ENCODE results near the gene LRRC4. TPM values are rescaled to one million over a fixed set of nuclear protein-coding genes. Genes with fewer than 3 reads are reported as not detected.

The LRRC4 gene
- total RNA-seq, 2 donors from 2014 or later: 3.4 to 7.3 TPM

- no peak for DNase-seq (ENCODE audit: low spot score)
- intact Hi-C loops (cut with DNase I): loop anchor here in 1 of 2 donors (5.0 kb wide), 1 partner anchor 899 kb away; no protein-coding TSS in a partner anchor
These were observed 20.0 kb downstream of the LRRC4 start for GRCh38 chr7:128011131-128011661.

DNA sequence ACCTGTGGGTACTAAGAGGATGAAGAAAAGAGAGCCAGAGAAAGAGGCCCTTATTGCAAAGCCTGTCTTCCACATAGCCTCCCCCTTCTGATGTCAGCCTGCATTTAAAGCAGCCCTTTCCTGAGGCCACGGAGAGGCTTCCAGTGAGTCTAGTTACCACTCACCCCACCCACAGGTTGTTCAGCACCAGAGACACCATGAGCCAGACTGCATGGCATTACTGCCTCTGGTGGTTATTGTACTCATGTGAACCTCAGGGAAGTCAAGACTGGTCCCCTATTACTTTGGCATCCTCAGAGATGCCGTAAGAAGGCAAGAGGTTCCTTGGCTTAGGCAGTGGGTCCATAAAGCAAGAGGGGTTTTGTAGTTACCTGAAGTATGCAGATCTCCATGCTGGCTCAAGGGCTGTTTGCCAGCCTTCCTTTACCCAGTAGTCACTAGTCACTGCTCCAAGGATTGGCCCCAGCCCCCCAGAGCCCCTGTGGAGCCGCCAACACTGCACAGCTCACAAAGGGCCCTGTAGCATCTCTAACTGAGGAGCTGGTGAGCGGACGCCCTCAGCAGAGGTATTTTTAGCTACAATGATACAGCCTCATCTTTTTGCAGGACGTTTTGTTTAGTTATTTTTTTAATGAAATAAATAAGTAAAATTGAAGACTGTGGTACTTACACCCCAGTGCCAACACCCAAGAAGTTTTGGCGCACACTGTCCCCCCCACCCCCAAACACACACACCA lies 20.7 kb downstream of the LRRC4 start:
- intact Hi-C loops (cut with DNase I): loop anchor here in 1 of 2 donors (5.0 kb wide), 1 partner anchor 898 kb away; no protein-coding TSS in a partner anchor

GRCh38 chr7:128008744-128009143 lies 22.5 kb downstream of the LRRC4 start:
- intact Hi-C loops (cut with DNase I): no loop called here
- DNase-seq (ENCODE audit: low spot score): no peak

More for the DNA sequence above, 20.7 kb downstream of the LRRC4 start:
- DNase-seq (ENCODE audit: low spot score): no peak

DNA sequence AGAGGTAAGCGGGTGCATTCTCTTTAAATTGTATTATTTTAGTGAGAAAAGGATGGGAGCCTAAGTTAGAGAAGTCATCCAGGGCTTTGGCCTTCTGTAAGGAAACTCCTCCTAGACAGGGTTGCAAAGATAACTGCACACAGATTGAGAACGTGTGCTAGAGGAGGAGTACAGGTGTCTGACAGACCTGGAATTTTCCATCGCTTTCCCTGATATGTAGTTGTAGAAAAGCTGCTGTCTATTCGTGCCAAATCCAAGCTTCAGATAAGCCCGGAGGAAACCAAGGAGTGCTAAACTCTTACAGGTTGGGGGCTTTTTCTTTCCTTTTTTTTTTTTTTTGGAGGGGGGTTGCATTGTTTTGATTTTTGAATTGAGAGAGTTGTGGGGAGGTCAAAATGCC lies 23.1 kb downstream of the LRRC4 start:
- intact Hi-C loops (cut with DNase I): no loop called here
- DNase-seq (ENCODE audit: low spot score): no peak

DNA sequence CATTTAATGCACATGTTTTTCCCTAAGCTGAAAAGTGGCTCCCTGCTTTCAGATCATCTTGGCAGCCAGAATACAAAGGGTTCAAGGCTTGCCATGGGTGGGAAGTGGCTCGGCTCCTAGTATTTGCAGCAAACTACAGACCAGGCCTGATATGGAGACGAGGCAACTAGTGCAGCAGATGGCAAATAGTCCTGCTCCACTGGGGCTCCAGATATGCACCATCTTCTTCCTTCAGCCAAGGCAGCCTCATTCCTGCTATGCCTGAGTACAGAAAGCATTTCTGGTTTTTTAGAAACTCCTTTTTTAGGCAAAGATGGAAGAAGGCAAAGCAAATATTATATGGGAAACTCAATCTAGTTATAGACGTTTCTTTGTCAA lies 23.9 kb downstream of the LRRC4 start:
- intact Hi-C loops (cut with DNase I): no loop called here
- no peak for DNase-seq (ENCODE audit: low spot score)

DNA sequence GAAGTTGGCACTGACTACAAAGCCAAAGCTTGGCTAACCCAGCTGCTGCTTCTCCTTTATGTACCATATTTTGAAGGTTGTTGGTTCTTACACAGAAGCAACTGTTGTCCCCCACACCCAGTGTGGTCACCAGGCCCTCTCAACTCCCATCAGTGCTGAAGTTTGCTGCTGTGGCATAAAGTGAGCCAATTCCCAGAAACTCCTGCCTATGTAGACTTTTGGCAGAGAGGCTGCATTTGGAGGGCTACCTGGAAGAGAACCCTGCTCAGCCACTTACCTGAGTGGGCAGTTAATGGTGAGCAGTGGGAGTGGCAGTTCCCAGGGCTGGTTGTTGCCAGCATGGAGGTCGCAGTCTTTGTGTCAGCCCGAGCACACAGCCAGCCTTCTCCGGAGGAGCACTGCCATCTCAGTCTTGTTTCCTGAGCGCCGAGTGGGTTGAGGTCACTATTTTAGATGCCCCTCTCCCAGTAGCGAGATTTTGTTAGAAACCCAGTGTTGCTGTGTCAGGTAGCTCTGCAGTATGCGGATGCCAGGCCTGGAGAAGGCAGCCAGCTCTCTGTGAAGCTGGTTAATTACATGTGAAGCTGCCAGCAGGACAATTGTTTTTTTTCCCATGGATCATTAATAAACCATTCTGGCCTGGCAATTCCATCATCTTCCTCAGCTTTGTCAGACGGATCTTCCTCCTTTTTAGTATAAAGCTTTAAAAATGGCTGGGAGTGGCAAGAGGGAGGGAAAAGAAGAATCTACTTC lies 24.5 kb downstream of the LRRC4 start:
- DNase-seq (ENCODE audit: low spot score): no peak
- intact Hi-C loops (cut with DNase I): no loop called here

- DNase-seq (ENCODE audit: low spot score): no peak
- intact Hi-C loops (cut with DNase I): no loop called here
These were observed 25.5 kb downstream of the LRRC4 start for GRCh38 chr7:128005759-128006159.

GRCh38 chr7:128005117-128005516 lies 26.1 kb downstream of the LRRC4 start:
- intact Hi-C loops (cut with DNase I): no loop called here
- DNase-seq (ENCODE audit: low spot score): no peak

- no peak for DNase-seq (ENCODE audit: low spot score)
- intact Hi-C loops (cut with DNase I): no loop called here
These were observed 26.6 kb downstream of the LRRC4 start for GRCh38 chr7:128004623-128005022.

- intact Hi-C loops (cut with DNase I): no loop called here
- DNase-seq (ENCODE audit: low spot score): no peak
These were observed 27.4 kb downstream of the LRRC4 start for GRCh38 chr7:128003787-128004186.

GRCh38 chr7:128003167-128003566 lies 28.1 kb downstream of the LRRC4 start:
- no peak for DNase-seq (ENCODE audit: low spot score)
- intact Hi-C loops (cut with DNase I): no loop called here

- intact Hi-C loops (cut with DNase I): no loop called here
- DNase-seq (ENCODE audit: low spot score): no peak
These were observed 30.4 kb downstream of the LRRC4 start for GRCh38 chr7:128000854-128001265.

DNA sequence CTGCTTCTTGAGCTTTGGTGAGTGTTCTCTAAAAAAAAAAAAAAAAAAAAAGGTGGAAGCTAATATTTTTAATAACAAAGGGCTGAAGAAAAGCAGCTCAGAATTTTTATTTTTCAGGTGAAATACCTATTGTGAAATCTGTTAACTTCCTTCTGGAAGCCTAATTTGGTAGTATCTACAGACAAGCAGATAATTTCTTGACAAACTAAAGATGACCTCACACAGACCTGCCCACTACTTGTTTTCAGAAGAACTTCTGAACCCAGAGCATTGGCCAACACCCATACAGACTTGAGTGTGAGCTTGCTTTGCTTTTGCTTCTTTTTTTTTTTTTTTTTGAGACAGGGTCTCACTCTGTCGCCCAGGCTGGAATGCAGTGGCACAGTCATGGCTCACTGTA lies 31.2 kb downstream of the LRRC4 start:
- intact Hi-C loops (cut with DNase I): no loop called here
- DNase-seq (ENCODE audit: low spot score): no peak

DNA sequence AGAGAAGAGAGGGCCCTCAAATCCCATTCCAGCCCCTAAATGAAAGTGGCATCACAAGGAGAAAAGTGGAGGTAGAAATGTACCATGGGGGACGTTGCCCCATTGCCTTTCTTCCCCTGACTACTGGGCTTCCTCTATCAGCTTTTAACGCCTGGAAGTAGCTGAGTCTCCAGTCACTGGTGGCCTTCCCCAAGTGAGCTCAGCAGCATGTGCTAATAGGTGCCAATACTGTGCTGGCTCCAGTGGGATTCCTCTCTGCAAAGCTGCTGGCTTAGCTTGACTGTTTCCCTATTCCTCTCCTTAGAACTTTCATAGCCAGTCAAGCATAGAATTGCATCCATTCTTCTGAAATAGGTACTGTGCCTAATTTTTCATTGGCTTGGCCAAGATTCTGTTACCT lies 32.6 kb downstream of the LRRC4 start:
- intact Hi-C loops (cut with DNase I): no loop called here
- DNase-seq (ENCODE audit: low spot score): no peak

GRCh38 chr7:127997226-127997922 lies 33.9 kb downstream of the LRRC4 start:
- no peak for DNase-seq (ENCODE audit: low spot score)
- intact Hi-C loops (cut with DNase I): no loop called here

DNA sequence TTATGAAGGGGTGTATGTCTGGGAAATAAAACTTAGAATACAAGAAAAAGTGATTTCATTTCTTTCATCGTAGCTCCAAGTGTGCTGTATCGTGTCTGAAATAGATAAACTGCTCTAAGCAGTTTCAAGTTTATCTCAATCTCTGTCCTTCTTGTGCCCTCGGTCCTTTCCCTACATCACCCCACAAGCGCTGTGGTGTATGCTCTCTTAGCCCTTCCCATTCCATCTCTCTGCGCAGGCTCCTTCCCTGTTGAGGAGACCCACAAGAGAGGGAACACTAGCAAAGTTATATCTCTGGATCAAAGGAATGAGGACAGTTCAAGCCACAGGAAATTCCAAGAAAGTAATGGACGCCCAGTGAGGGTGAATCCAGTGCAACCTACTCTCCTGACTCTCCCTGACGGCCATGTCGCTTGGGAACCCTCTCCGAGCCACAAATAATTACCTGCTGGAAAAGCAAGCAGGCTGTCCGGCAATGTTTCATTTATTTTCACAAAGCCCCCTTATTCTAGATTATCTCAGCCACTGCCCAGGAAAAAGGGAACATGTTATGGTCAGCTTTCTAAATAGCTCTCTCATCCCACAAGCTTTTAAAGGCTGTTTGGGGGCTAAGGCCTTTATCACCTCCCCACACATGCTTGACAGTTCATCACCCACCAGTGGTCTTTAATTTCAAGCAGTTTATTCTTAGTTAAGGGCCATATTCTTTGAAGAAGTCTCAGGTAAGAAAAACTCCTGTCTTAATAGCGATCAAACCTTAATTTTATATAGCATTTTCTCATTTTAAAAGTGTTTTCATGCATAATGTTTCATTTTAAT lies 34.8 kb downstream of the LRRC4 start:
- DNase-seq (ENCODE audit: low spot score): no peak
- intact Hi-C loops (cut with DNase I): no loop called here

GRCh38 chr7:127995881-127996215 lies 35.4 kb downstream of the LRRC4 start:
- intact Hi-C loops (cut with DNase I): no loop called here
- no peak for DNase-seq (ENCODE audit: low spot score)

- DNase-seq (ENCODE audit: low spot score): no peak
- intact Hi-C loops (cut with DNase I): no loop called here
These were observed 35.9 kb downstream of the LRRC4 start for GRCh38 chr7:127995156-127995880.

GRCh38 chr7:127993987-127994386 lies 37.2 kb downstream of the LRRC4 start:
- DNase-seq (ENCODE audit: low spot score): no peak
- intact Hi-C loops (cut with DNase I): no loop called here
